HG02938 (cell line): Measurements from ENCODE around the gene PRKCH.
"Not testable (repeated sequence)": the region's sequence is repeated elsewhere in the genome, so short reads cannot be mapped to it uniquely, and the experiment has no call there.

Experiments
- ATAC-seq: cut with Tn5 transposase; IDR thresholded peaks from one replicate; pipeline ENCODE4 v1.9.1; 2021; ENCODE audit warnings: mild to moderate bottlenecking, moderate library complexity; ENCODE audit not compliant: unreplicated experiment

The PRKCH gene

GRCh38 chr14:61451491-61451890 is 130.1 kb downstream of the PRKCH start:
- ATAC-seq = no peak

GRCh38 chr14:61451891-61452400 is 130.6 kb downstream of the PRKCH start:
- no peak for ATAC-seq

GRCh38 chr14:61452452-61452851 is 131.1 kb downstream of the PRKCH start:
- ATAC-seq = no peak

GRCh38 chr14:61453103-61453767 is 131.9 kb downstream of the PRKCH start:
- no peak for ATAC-seq

- ATAC-seq = no peak
Measured at GRCh38 chr14:61454545-61454944, 133.2 kb downstream of the PRKCH start.

GRCh38 chr14:61455351-61455750 is 134.0 kb downstream of the PRKCH start:
- ATAC-seq = no peak

- ATAC-seq = peak; percentile 73
Measured at GRCh38 chr14:61456720-61457119, 135.3 kb downstream of the PRKCH start.

GRCh38 chr14:61458766-61459165 is 137.4 kb downstream of the PRKCH start:
- no peak for ATAC-seq

- no peak for ATAC-seq
Measured at GRCh38 chr14:61459229-61459628, 137.8 kb downstream of the PRKCH start.

GRCh38 chr14:61460063-61460462 is 138.7 kb downstream of the PRKCH start:
- no peak for ATAC-seq

GRCh38 chr14:61460718-61461611 is 139.6 kb downstream of the PRKCH start:
- ATAC-seq = no peak

- no peak for ATAC-seq
Measured at GRCh38 chr14:61461808-61462275, 140.5 kb downstream of the PRKCH start.

GRCh38 chr14:61462566-61463193 is 141.3 kb downstream of the PRKCH start:
- ATAC-seq = no peak

GRCh38 chr14:61463664-61464285 is 142.4 kb downstream of the PRKCH start:
- ATAC-seq = no peak

GRCh38 chr14:61464539-61465320 is 143.4 kb downstream of the PRKCH start:
- ATAC-seq = not testable (repeated sequence)

- no peak for ATAC-seq
Measured at GRCh38 chr14:61466249-61466904, 145.0 kb downstream of the PRKCH start.

GRCh38 chr14:61466905-61467280 is 145.5 kb downstream of the PRKCH start:
- ATAC-seq = no peak

GRCh38 chr14:61467296-61467695 is 145.9 kb downstream of the PRKCH start:
- no peak for ATAC-seq

GRCh38 chr14:61468063-61468825 is 146.9 kb downstream of the PRKCH start:
- ATAC-seq = no peak
